Sigmoid colon (tissue), 7 donors: ENCODE data around the gene TENM4. TPM values are rescaled to one million over a fixed set of nuclear protein-coding genes. Genes with fewer than 3 reads are reported as not detected.

ENCODE experiments used
- DNase-seq: peaks from one replicate; pipeline ENCODE4 v3.0.0-alpha.2; 2019
- H3K27ac ChIP-seq, 4 donors: fragments of 200-600 bp; sonication (generic); one replicate each; pipeline ENCODE4 v1.5.1; 2016 to 2019; ENCODE audit warnings: mild to moderate bottlenecking in 1 of 4
- H3K27me3 ChIP-seq, 3 donors: fragments of 200-600 bp; sonication (generic); one replicate each; pipeline ENCODE4 v1.5.1; 2019; ENCODE audit warnings: mild to moderate bottlenecking in 1 of 3
- H3K36me3 ChIP-seq, 4 donors: fragments of 200-600 bp; sonication (generic); one replicate each; pipeline ENCODE4 v1.5.1; 2016 to 2019
- H3K4me1 ChIP-seq, 4 donors: fragments of 200-600 bp; sonication (generic); one replicate each; pipeline ENCODE4 v1.5.1; 2017 to 2019
- H3K4me3 ChIP-seq, 4 donors: fragments of 200-600 bp; sonication (generic); one replicate each; pipeline ENCODE4 v1.5.1; 2017 to 2019; ENCODE audit warnings: mild to moderate bottlenecking in 2 of 4, moderate library complexity in 1 of 4
- H3K9me3 ChIP-seq, 4 donors: fragments of 200-600 bp in 3 of 4; sonication (generic) in 3 of 4; one replicate each; pipeline versions ENCODE4 v1.5.1 to v1.6.1; 2013 to 2019
- CTCF ChIP-seq, 4 experiments: fragments of 450-650 bp in 3 of 4; fragments of 200-600 bp in 1 of 4; IDR thresholded peaks; one replicate each; pipeline ENCODE4 v1.5.1; 2016 to 2019; ENCODE audit warnings: antibody characterized with exemption in 4 of 4, mild to moderate bottlenecking in 3 of 4, moderate library complexity in 2 of 4
- EP300 ChIP-seq, 4 donors: sonication (generic); formaldehyde crosslinking; IDR thresholded peaks; one replicate each; pipeline ENCODE4 v1.6.1; 2017; ENCODE audit warnings: antibody characterized with exemption in 4 of 4
- POLR2A ChIP-seq, 2 donors: fragments of 450-650 bp; IDR thresholded peaks; one replicate each; pipeline ENCODE4 v1.6.1; 2016; ENCODE audit warnings: antibody characterized with exemption in 2 of 2, mild to moderate bottlenecking in 2 of 2, moderate library complexity in 2 of 2
- POLR2AphosphoS5 ChIP-seq, 4 donors: sonication (generic); formaldehyde crosslinking; IDR thresholded peaks; one replicate each; pipeline ENCODE4 v1.6.1; 2017; ENCODE audit warnings: antibody characterized with exemption in 4 of 4
- WGBS, 2 donors: extraction: QIAGEN DNeasy Blood & Tissue Kit; methylation state at CpG; one replicate each; pipeline ENCODE4 v1.1.7; 2013; 5-methylcytosine and 5-hydroxymethylcytosine counted together
- intact Hi-C: fragments of 100-400 bp; cut with DNase I; formaldehyde crosslinking; loops from one replicate; pipeline ENCODE4 v1.15.1; 2023
- polyA plus RNA-seq, 3 donors: library from polyadenylated mRNA; stranded (reverse); fragments of 200-250 nt; gene quantifications; one replicate each; pipeline ENCODE4 v1.2.3, GENCODE V29; 2013
- total RNA-seq, 4 donors: library from RNA; depleted of rRNA; stranded (reverse); fragments of >200 nt; gene quantifications; one replicate each; pipeline ENCODE4 v1.1.0, GENCODE V29; 2016
- donor health status: healthy with polysubstance abuse.
- donor health status: Bipolar disorder and iron deficiency.
- donor health status: healthy.

Gene TENM4
- total and polyA plus RNA-seq, 7 donors, result 0.23 to 14.6 (median 1.9) TPM; not detected in 1

GRCh38 chr11:79189055-79189454, 251.8 kb downstream of the TENM4 start:
- H3K27ac ChIP-seq, result no peak overlapping the region
- no peaks in the 10 kb centered on the region for H3K27me3 ChIP-seq
- no peaks in the 10 kb centered on the region for H3K36me3 ChIP-seq
- H3K4me1 ChIP-seq, result no peaks in the 10 kb centered on the region
- H3K4me3 ChIP-seq, result no peak overlapping the region
- no peak for TF ChIP-seq EP300 (IDR thresholded peaks at IDR 0.05)
- TF ChIP-seq POLR2AphosphoS5 (IDR thresholded peaks at IDR 0.05), result no peak
- no peak for TF ChIP-seq POLR2A (IDR thresholded peaks at IDR 0.05)
- no peak for TF ChIP-seq CTCF (IDR thresholded peaks at IDR 0.05)
- intact Hi-C loops, result no loop called here
- no peak for DNase-seq
- WGBS, 2 donors, result 65 to 69% methylated on average over 2 of the region's 2 CpGs
- H3K9me3 ChIP-seq, result peaks cover 0 to 5% (median 0%) of the 10 kb centered on the region in 4 donors

DNA sequence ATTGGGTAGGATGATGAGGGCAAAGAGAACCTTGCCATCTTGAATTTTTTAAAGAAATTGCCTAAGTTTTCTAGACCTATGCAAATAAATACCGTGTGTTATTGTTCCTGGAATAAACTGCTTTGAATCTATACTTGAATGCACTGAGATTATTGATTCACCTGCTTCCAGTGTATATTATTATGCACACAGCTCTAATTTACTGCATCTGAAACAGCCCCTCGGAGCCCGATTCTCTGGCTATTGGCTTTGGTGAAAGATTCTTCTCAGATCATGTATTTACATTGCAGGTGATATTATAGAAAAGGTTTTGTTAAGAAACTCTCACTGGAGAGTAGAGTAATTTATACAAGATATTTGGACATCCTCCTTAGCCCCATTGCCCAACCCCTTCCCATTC, 254.2 kb downstream of the TENM4 start:
- 84 to 92% methylated on average over 3 of the region's 3 CpGs for WGBS, 2 donors
- intact Hi-C loops, result no loop called here
- H3K27me3 ChIP-seq, result no peaks in the 10 kb centered on the region

DNA sequence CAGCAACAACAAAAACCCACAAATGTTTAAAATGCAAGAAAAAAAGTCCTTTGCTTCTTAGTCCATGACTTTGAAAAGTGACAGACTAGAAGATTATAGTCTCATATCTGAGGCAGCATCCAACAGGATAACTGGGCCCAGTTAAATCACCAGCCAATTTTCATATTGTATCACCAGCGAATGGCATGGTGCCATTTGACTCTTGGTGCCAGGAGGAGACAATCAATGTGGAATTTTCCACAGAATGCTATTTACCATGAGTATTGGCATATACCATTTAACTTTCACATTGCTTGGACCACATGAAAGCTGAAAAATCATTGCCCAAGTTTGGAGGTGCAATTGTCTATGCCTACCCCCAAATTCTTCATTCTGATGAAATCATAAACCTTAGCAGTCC, 255.5 kb downstream of the TENM4 start:
- Histone ChIP-seq H3K27me3 (no peaks in the 10 kb centered on the region), H3K4me3 (no peak overlapping the region), H3K9me3 (peaks cover 0 to 5% (median 2%) of the 10 kb centered on the region in 4 donors), H3K4me1 (no peaks in the 10 kb centered on the region), H3K27ac (no peak overlapping the region), H3K36me3 (no peaks in the 10 kb centered on the region)
- no peak for TF ChIP-seq EP300 (IDR thresholded peaks at IDR 0.05)
- TF ChIP-seq POLR2AphosphoS5 (IDR thresholded peaks at IDR 0.05), result no peak
- TF ChIP-seq POLR2A (IDR thresholded peaks at IDR 0.05), result no peak
- no peak for TF ChIP-seq CTCF (IDR thresholded peaks at IDR 0.05)
- intact Hi-C loops, result no loop called here
- 74 to 76% methylated on average over 1 of the region's 1 CpG for WGBS, 2 donors
- no peak for DNase-seq

More for the DNA sequence above, 254.2 kb downstream of the TENM4 start:
- no peaks in the 10 kb centered on the region for H3K4me1 ChIP-seq
- H3K4me3 ChIP-seq, result no peak overlapping the region
- no peak overlapping the region for H3K27ac ChIP-seq
- H3K36me3 ChIP-seq, result no peaks in the 10 kb centered on the region
- H3K9me3 ChIP-seq, result peaks cover 0 to 5% (median 0%) of the 10 kb centered on the region in 4 donors
- DNase-seq, result no peak
- TF ChIP-seq POLR2AphosphoS5 (IDR thresholded peaks at IDR 0.05), result no peak
- TF ChIP-seq CTCF (IDR thresholded peaks at IDR 0.05), result no peak
- TF ChIP-seq EP300 (IDR thresholded peaks at IDR 0.05), result no peak
- no peak for TF ChIP-seq POLR2A (IDR thresholded peaks at IDR 0.05)

- H3K9me3 ChIP-seq, result peaks cover 0 to 5% (median 2%) of the 10 kb centered on the region in 4 donors
- no peaks in the 10 kb centered on the region for H3K27me3 ChIP-seq
- TF ChIP-seq CTCF (IDR thresholded peaks at IDR 0.05), result no peak
- TF ChIP-seq POLR2AphosphoS5 (IDR thresholded peaks at IDR 0.05), result no peak
- TF ChIP-seq EP300 (IDR thresholded peaks at IDR 0.05), result no peak
- no peak for TF ChIP-seq POLR2A (IDR thresholded peaks at IDR 0.05)
- H3K4me3 ChIP-seq, result no peak overlapping the region
- no peaks in the 10 kb centered on the region for H3K4me1 ChIP-seq
- DNase-seq, result no peak
- 83 to 84% methylated on average over 4 of the region's 4 CpGs for WGBS, 2 donors
- no peaks in the 10 kb centered on the region for H3K36me3 ChIP-seq
- intact Hi-C loops, result no loop called here
- no peak overlapping the region for H3K27ac ChIP-seq
Measured at GRCh38 chr11:79184285-79184684, 256.5 kb downstream of the TENM4 start.

DNA sequence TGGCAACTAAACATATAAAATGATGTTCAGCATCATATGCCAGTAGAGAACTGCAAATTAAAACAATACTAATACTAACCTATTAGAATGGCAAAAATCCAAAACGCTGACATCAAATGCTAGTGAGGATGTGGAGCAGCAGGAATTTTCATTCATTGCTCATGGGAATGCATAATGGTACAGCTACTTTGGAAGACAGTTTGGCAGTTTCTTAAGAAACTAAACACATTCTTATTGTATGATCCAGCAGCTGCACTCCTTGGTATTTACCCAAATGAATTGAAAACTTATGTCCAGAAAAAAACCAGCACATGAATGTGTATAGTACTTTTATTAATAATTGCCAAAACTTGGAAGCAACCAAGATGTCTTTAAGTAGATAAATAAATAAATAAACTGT, 258.0 kb downstream of the TENM4 start:
- no peaks in the 10 kb centered on the region for H3K27me3 ChIP-seq
- H3K27ac ChIP-seq, result no peak overlapping the region
- no peaks in the 10 kb centered on the region for H3K36me3 ChIP-seq
- DNase-seq, result no peak
- 67 to 70% methylated on average over 1 of the region's 1 CpG for WGBS, 2 donors
- H3K9me3 ChIP-seq, result peaks cover 0 to 3% (median under 1%) of the 10 kb centered on the region in 4 donors
- no peak overlapping the region for H3K4me3 ChIP-seq
- TF ChIP-seq POLR2A (IDR thresholded peaks at IDR 0.05), result no peak
- no peak for TF ChIP-seq POLR2AphosphoS5 (IDR thresholded peaks at IDR 0.05)
- no peak for TF ChIP-seq EP300 (IDR thresholded peaks at IDR 0.05)
- TF ChIP-seq CTCF (IDR thresholded peaks at IDR 0.05), result no peak
- no peaks in the 10 kb centered on the region for H3K4me1 ChIP-seq
- intact Hi-C loops, result no loop called here
